Measurements from ENCODE around the gene GTF3C5. TPM values are rescaled to one million over a fixed set of nuclear protein-coding genes. Genes with fewer than 3 reads are reported as not detected.
A peak's percentile ranks its signal among the peaks of the same experiment; 100 is the strongest.

GTF3C5 gene
- total RNA-seq, 1 donor from 2014 or later: 77.9 TPM

DNA sequence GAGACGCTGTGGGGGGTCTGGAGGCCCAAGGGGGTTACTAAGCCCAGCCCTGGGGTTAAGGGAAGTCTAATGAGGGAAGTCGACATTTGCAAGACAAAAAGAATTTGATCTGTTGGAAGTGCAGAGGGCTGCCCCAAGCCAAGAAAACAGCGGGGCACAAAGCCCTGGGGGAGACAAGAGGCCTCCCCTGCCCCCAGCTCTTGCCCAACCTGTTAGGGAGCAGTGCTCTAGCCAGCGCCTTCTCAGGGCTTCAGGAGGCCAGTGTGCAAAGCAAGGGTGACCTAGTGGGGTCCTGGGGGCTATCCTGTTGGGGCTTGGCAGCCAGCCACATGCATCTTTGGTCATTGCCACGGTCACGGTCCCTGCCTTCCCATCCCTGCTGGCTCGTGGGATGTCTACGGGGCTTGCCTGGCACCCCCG, 27.1 kb upstream of the GTF3C5 start:
- peaks cover 3% of the 10 kb centered on the region for H3K9me3 Mint-ChIP-seq
- peaks cover 13% of the 10 kb centered on the region for H3K4me1 Mint-ChIP-seq
- no peaks in the 10 kb centered on the region for H3K9me3 ChIP-seq (ENCODE audit: low read depth)
- peak; percentile 63 for DNase-seq (ENCODE audit: low spot score)
- no peaks in the 10 kb centered on the region for H3K79me2 ChIP-seq (ENCODE audit: low read depth)
- H4K20me1 ChIP-seq (ENCODE audit: low read depth): no peaks in the 10 kb centered on the region
- H3K4me1 ChIP-seq: peaks cover 23% of the 10 kb centered on the region
- no peak overlapping the region for H3K27ac Mint-ChIP-seq
- H3F3A ChIP-seq (ENCODE audit: low read depth): peaks cover 7% of the 10 kb centered on the region
- peaks cover 18% of the 10 kb centered on the region for H3K27me3 Mint-ChIP-seq (ENCODE audit: insufficient read depth, low read depth)
- peak overlapping the region; percentile 49 for H3K4me2 ChIP-seq
- H3K4me3 Mint-ChIP-seq: no peak overlapping the region
- no peak overlapping the region for H2AFZ ChIP-seq (replicated peaks)
- peaks cover 56% of the 10 kb centered on the region for H3K27me3 ChIP-seq
- no peak overlapping the region for H3K4me3 ChIP-seq
- no peak for TF ChIP-seq EZH2phosphoT487 (IDR thresholded peaks at IDR 0.05)
- TF ChIP-seq, protein P1, sequence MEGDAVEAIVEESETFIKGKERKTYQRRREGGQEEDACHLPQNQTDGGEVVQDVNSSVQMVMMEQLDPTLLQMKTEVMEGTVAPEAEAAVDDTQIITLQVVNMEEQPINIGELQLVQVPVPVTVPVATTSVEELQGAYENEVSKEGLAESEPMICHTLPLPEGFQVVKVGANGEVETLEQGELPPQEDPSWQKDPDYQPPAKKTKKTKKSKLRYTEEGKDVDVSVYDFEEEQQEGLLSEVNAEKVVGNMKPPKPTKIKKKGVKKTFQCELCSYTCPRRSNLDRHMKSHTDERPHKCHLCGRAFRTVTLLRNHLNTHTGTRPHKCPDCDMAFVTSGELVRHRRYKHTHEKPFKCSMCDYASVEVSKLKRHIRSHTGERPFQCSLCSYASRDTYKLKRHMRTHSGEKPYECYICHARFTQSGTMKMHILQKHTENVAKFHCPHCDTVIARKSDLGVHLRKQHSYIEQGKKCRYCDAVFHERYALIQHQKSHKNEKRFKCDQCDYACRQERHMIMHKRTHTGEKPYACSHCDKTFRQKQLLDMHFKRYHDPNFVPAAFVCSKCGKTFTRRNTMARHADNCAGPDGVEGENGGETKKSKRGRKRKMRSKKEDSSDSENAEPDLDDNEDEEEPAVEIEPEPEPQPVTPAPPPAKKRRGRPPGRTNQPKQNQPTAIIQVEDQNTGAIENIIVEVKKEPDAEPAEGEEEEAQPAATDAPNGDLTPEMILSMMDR (IDR thresholded peaks at IDR 0.05): no peak
- TF ChIP-seq EZH2 (IDR thresholded peaks at IDR 0.05): no peak
- no peak overlapping the region for H3K27ac ChIP-seq
- H3K36me3 Mint-ChIP-seq: no peaks in the 10 kb centered on the region
- H3K9ac ChIP-seq: no peak overlapping the region
- H3K36me3 ChIP-seq: no peaks in the 10 kb centered on the region

DNA sequence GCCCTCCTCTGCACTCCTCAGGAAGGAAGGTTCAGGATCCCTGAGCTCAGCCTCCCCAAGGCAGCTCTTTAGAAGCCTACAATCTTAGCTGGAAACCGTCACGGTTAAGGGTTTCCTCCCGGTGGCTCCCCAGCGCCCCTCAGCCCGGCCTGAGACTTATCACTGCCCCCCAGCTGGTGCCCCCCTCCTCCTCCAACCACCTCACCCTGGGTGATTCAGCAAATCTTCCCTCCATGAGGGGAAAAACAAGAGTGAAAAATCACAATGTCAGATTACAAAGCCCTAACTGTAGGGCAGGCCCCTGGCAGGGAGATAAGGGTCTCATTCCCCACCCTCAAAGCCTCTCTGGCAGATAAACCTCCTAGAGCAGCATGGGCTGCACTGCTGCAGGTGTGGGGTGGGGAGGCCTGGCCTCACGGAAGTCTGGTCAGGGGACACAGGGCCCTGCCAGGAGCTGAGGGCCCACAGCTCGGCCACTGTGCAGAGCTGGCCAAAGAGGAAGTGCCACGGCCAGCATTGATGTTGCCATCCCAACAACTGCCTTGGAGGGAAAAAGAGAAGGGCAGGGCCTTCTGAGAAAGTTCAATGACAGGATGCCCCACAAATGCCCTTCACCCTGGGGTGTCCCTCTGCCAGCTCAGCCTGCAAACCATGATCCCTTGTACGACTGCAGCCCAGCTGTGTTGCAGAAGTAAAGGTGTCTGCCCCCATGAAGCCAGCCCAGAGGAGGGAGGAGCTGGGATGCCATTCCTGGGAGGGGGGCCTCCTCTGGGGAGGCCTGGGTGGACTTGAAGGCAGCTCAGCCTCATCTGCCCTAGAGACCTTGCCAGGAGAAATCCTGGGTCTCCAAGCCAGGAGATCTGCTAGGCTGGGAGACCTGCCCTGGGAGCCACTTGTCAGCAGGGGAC, 26.5 kb upstream of the GTF3C5 start:
- no peaks in the 10 kb centered on the region for H3K79me2 ChIP-seq (ENCODE audit: low read depth)
- H3F3A ChIP-seq (ENCODE audit: low read depth): peaks cover 7% of the 10 kb centered on the region
- H3K4me3 ChIP-seq: no peak overlapping the region
- no peaks in the 10 kb centered on the region for H3K36me3 ChIP-seq
- no peaks in the 10 kb centered on the region for H4K20me1 ChIP-seq (ENCODE audit: low read depth)
- H3K4me2 ChIP-seq: peak overlapping the region; percentile 49
- H3K4me1 Mint-ChIP-seq: peaks cover 13% of the 10 kb centered on the region
- peaks cover 3% of the 10 kb centered on the region for H3K9me3 Mint-ChIP-seq
- H3K9me3 ChIP-seq (ENCODE audit: low read depth): no peaks in the 10 kb centered on the region
- H2AFZ ChIP-seq (replicated peaks): no peak overlapping the region
- DNase-seq (ENCODE audit: low spot score): no peak
- H3K27me3 ChIP-seq: peaks cover 63% of the 10 kb centered on the region
- H3K36me3 Mint-ChIP-seq: no peaks in the 10 kb centered on the region
- H3K4me3 Mint-ChIP-seq: peak overlapping the region; percentile 51
- H3K4me1 ChIP-seq: peaks cover 23% of the 10 kb centered on the region
- H3K27ac ChIP-seq: no peak overlapping the region
- TF ChIP-seq, protein P1 (IDR thresholded peaks at IDR 0.05): no peak
- no peak for TF ChIP-seq EZH2phosphoT487 (IDR thresholded peaks at IDR 0.05)
- no peak for TF ChIP-seq EZH2 (IDR thresholded peaks at IDR 0.05)
- H3K9ac ChIP-seq: no peak overlapping the region
- no peak overlapping the region for H3K27ac Mint-ChIP-seq
- peaks cover 19% of the 10 kb centered on the region for H3K27me3 Mint-ChIP-seq (ENCODE audit: insufficient read depth, low read depth)

DNA sequence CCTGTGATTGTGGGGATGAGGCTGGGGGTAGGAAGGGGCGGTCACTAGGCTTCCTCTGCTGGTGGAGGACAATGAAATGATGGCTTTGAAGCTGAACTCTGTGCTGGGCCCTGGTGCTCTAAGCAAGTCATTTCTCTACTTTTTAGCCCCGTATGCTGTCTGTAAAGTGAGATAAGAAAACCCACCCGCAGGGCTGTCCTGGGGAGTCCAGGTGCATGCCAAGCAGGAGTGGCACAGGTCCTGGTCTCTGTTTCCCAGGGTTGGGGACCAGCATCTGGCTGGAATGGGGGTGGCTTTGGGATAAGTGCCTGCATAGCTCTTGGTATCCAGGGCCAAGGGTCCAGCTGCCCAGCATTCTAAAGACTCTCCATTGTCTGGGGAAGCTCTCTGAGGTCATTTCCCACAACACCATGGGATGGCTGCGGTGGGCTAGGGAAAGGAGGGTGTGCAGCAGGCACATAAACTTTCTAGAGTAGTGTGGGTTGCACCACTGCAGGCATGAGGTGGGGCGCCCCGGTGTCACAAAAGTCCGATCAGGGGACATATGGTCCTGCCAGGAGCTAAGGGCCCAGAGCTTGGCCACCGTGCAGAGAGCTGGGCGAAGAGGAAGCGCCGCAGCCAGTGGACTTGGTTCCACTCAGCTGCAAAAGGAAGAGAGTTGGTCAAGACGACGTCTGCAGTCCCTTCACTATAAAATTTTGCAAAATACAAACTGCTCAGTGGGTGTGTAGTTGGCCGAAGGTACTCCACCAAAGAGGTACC, 25.6 kb upstream of the GTF3C5 start:
- H3K4me1 Mint-ChIP-seq: peaks cover 13% of the 10 kb centered on the region
- no peak for DNase-seq (ENCODE audit: low spot score)
- Histone ChIP-seq H3K4me1 (peaks cover 23% of the 10 kb centered on the region), H3K79me2 (ENCODE audit: low read depth) (no peaks in the 10 kb centered on the region), H4K20me1 (ENCODE audit: low read depth) (no peaks in the 10 kb centered on the region), H3K27me3 (peaks cover 66% of the 10 kb centered on the region), H3K9me3 (ENCODE audit: low read depth) (no peaks in the 10 kb centered on the region), H3K4me2 (no peak overlapping the region), H3K4me3 (no peak overlapping the region), H2AFZ (replicated peaks) (no peak overlapping the region), H3F3A (ENCODE audit: low read depth) (peaks cover 7% of the 10 kb centered on the region), H3K36me3 (no peaks in the 10 kb centered on the region), H3K27ac (no peak overlapping the region), H3K9ac (no peak overlapping the region)
- peaks cover 19% of the 10 kb centered on the region for H3K27me3 Mint-ChIP-seq (ENCODE audit: insufficient read depth, low read depth)
- H3K36me3 Mint-ChIP-seq: no peaks in the 10 kb centered on the region
- H3K27ac Mint-ChIP-seq: no peak overlapping the region
- no peak overlapping the region for H3K4me3 Mint-ChIP-seq
- TF ChIP-seq, protein P1 (IDR thresholded peaks at IDR 0.05): no peak
- no peak for TF ChIP-seq EZH2phosphoT487 (IDR thresholded peaks at IDR 0.05)
- TF ChIP-seq EZH2 (IDR thresholded peaks at IDR 0.05): no peak
- peaks cover 3% of the 10 kb centered on the region for H3K9me3 Mint-ChIP-seq
